BLaER1 treated with 17β-estradiol and CSF1 and Interleukin-3, amounts not matched to agents 10 nM and 100 nM (cell line): ENCODE measurements around the gene CD151.

ENCODE experiments used
- H3K27ac ChIP-seq, 11 experiments: shearing (Covaris generic); formaldehyde crosslinking; 2 replicates each; pipeline ENCODE4 v1.8.1; 2022
- H3K27me3 ChIP-seq, 11 experiments: shearing (Covaris generic); formaldehyde crosslinking; 2 replicates each; pipeline ENCODE4 v1.8.1; 2022
- H3K36me3 ChIP-seq, 11 experiments: shearing (Covaris generic); formaldehyde crosslinking; 2 replicates each; pipeline ENCODE4 v1.8.1; 2022
- H3K4me1 ChIP-seq, 10 experiments: shearing (Covaris generic); formaldehyde crosslinking; 2 replicates each; pipeline ENCODE4 v1.8.1; 2022
- H3K4me2 ChIP-seq, 11 experiments: shearing (Covaris generic); formaldehyde crosslinking; 2 replicates each; pipeline ENCODE4 v1.8.1; 2022
- H3K4me3 ChIP-seq, 10 experiments: shearing (Covaris generic); formaldehyde crosslinking; 2 replicates each; pipeline ENCODE4 v1.8.1; 2022
- H3K9ac ChIP-seq, 11 experiments: shearing (Covaris generic); formaldehyde crosslinking; 2 replicates each; pipeline ENCODE4 v1.8.1; 2022
- H3K9me3 ChIP-seq, 11 experiments: shearing (Covaris generic); formaldehyde crosslinking; replicated peaks in 1 of 11; 2 replicates each; pipeline ENCODE4 v1.8.1; 2022
- H4K20me1 ChIP-seq, 11 experiments: shearing (Covaris generic); formaldehyde crosslinking; 2 replicates each; pipeline ENCODE4 v1.8.1; 2022
- Cebpa-rat ChIP-seq, 11 experiments: shearing (Covaris generic); IDR thresholded peaks; 2 replicates each; pipeline ENCODE4 v1.8.1; 2022

The CD151 gene

GRCh38 chr11:850775-851763 is 18.3 kb downstream of the CD151 start:
- peaks cover 25 to 86% (median 66%) of the 10 kb centered on the region in 10 experiments for H3K4me1 ChIP-seq
- H3K4me2 ChIP-seq, result peak overlapping the region in 9 of 11 experiments; percentile 24 to 99 (median 97); a peak in 13 of 22 replicates
- H3K4me3 ChIP-seq, result no peak overlapping the region; a peak in 1 of 20 replicates
- H3K9ac ChIP-seq, result no peak overlapping the region
- H4K20me1 ChIP-seq, result peaks cover 58 to 99% (median 75%) of the 10 kb centered on the region in 11 experiments
- TF ChIP-seq Cebpa-rat (IDR thresholded peaks at IDR 0.05), result no peak
- no peaks in the 10 kb centered on the region for H3K9me3 ChIP-seq
- H3K27ac ChIP-seq, result no peak overlapping the region
- H3K36me3 ChIP-seq, result peaks cover 0 to 43% (median 0%) of the 10 kb centered on the region in 11 experiments; a peak in 4 of 22 replicates
- peaks cover 0 to 18% (median 0%) of the 10 kb centered on the region in 11 experiments; a peak in 10 of 22 replicates for H3K27me3 ChIP-seq

GRCh38 chr11:852762-853161 is 20.0 kb downstream of the CD151 start:
- H3K4me3 ChIP-seq, result no peak overlapping the region
- H3K4me2 ChIP-seq, result peak overlapping the region in 6 of 11 experiments; percentile 32 to 54 (median 50); a peak in 7 of 22 replicates
- H3K27ac ChIP-seq, result no peak overlapping the region
- H4K20me1 ChIP-seq, result peaks cover 51 to 100% (median 79%) of the 10 kb centered on the region in 11 experiments
- no peaks in the 10 kb centered on the region for H3K9me3 ChIP-seq
- H3K27me3 ChIP-seq, result peaks cover 0 to 18% (median 0%) of the 10 kb centered on the region in 11 experiments; a peak in 10 of 22 replicates
- peak overlapping the region in 2 of 11 experiments; percentile 8 to 26; a peak in 4 of 22 replicates for H3K9ac ChIP-seq
- peaks cover 16 to 89% (median 69%) of the 10 kb centered on the region in 10 experiments for H3K4me1 ChIP-seq
- no peak for TF ChIP-seq Cebpa-rat (IDR thresholded peaks at IDR 0.05)
- H3K36me3 ChIP-seq, result peaks cover 0 to 49% (median 0%) of the 10 kb centered on the region in 11 experiments; a peak in 4 of 22 replicates

GRCh38 chr11:853682-854448 is 21.1 kb downstream of the CD151 start:
- H3K4me1 ChIP-seq, result peaks cover 8 to 83% (median 59%) of the 10 kb centered on the region in 10 experiments
- no peak overlapping the region for H3K27ac ChIP-seq
- TF ChIP-seq Cebpa-rat (IDR thresholded peaks at IDR 0.05), result no peak

GRCh38 chr11:854601-855329 is 22.0 kb downstream of the CD151 start:
- Histone ChIP-seq H3K36me3 (peaks cover 0 to 56% (median 0%) of the 10 kb centered on the region in 11 experiments; a peak in 4 of 22 replicates), H3K27ac (no peak overlapping the region)

More at GRCh38 chr11:853682-854448, 21.1 kb downstream of the CD151 start:
- H3K36me3 ChIP-seq, result peaks cover 0 to 55% (median 0%) of the 10 kb centered on the region in 11 experiments; a peak in 4 of 22 replicates
- peaks cover 42 to 100% (median 75%) of the 10 kb centered on the region in 11 experiments for H4K20me1 ChIP-seq
- H3K4me3 ChIP-seq, result no peak overlapping the region
- peak overlapping the region in 7 of 11 experiments; percentile 4 to 54 (median 47); a peak in 12 of 22 replicates for H3K4me2 ChIP-seq
- H3K9ac ChIP-seq, result peak overlapping the region in 3 of 11 experiments; percentile 28 to 50 (median 32); a peak in 4 of 22 replicates
- H3K9me3 ChIP-seq, result no peaks in the 10 kb centered on the region
- peaks cover 0 to 13% (median 0%) of the 10 kb centered on the region in 11 experiments; a peak in 8 of 22 replicates for H3K27me3 ChIP-seq

GRCh38 chr11:855330-855674 is 22.6 kb downstream of the CD151 start:
- H3K9me3 ChIP-seq, result no peaks in the 10 kb centered on the region
- no peak overlapping the region for H3K4me3 ChIP-seq
- peaks cover 0 to 56% (median 0%) of the 10 kb centered on the region in 11 experiments; a peak in 4 of 22 replicates for H3K36me3 ChIP-seq
- no peak overlapping the region for H3K4me2 ChIP-seq
- peaks cover 0 to under 1% (median 0%) of the 10 kb centered on the region in 11 experiments; a peak in 2 of 22 replicates for H3K27me3 ChIP-seq
- peaks cover 34 to 100% (median 77%) of the 10 kb centered on the region in 11 experiments for H4K20me1 ChIP-seq
- H3K27ac ChIP-seq, result no peak overlapping the region
- TF ChIP-seq Cebpa-rat (IDR thresholded peaks at IDR 0.05), result no peak
- 0 out of 22 replicates have a peak overlapping the region, but pooled peaks of 1 of the 11 experiments have one; percentile 29 for H3K9ac ChIP-seq
- peaks cover 13 to 88% (median 64%) of the 10 kb centered on the region in 10 experiments; a peak in 19 of 20 replicates for H3K4me1 ChIP-seq

More at GRCh38 chr11:854601-855329, 22.0 kb downstream of the CD151 start:
- Histone ChIP-seq H3K27me3 (peaks cover 0 to 6% (median 0%) of the 10 kb centered on the region in 11 experiments; a peak in 7 of 22 replicates), H3K9ac (peak overlapping the region in 3 of 11 experiments; percentile 28 to 32 (median 29); a peak in 4 of 22 replicates), H3K4me2 (peak overlapping the region in 4 of 11 experiments; percentile 16 to 54 (median 54); a peak in 4 of 22 replicates), H3K4me3 (no peak overlapping the region), H4K20me1 (peaks cover 36 to 100% (median 77%) of the 10 kb centered on the region in 11 experiments), H3K9me3 (no peaks in the 10 kb centered on the region), H3K4me1 (peaks cover 12 to 87% (median 62%) of the 10 kb centered on the region in 10 experiments; a peak in 19 of 20 replicates)
- no peak for TF ChIP-seq Cebpa-rat (IDR thresholded peaks at IDR 0.05)

GRCh38 chr11:855796-856195 is 23.0 kb downstream of the CD151 start:
- H3K27ac ChIP-seq, result no peak overlapping the region
- H3K9ac ChIP-seq, result no peak overlapping the region
- peaks cover 13 to 88% (median 62%) of the 10 kb centered on the region in 10 experiments; a peak in 19 of 20 replicates for H3K4me1 ChIP-seq
- peak overlapping the region in 1 of 11 experiments; percentile 57; a peak in 3 of 22 replicates for H3K4me2 ChIP-seq
- peaks cover 30 to 100% (median 77%) of the 10 kb centered on the region in 11 experiments for H4K20me1 ChIP-seq
- no peaks in the 10 kb centered on the region for H3K27me3 ChIP-seq
- no peaks in the 10 kb centered on the region for H3K9me3 ChIP-seq
- H3K36me3 ChIP-seq, result peaks cover 0 to 56% (median 0%) of the 10 kb centered on the region in 11 experiments; a peak in 4 of 22 replicates
- H3K4me3 ChIP-seq, result no peak overlapping the region
- TF ChIP-seq Cebpa-rat (IDR thresholded peaks at IDR 0.05), result no peak

- peaks cover 13 to 86% (median 60%) of the 10 kb centered on the region in 10 experiments; a peak in 19 of 20 replicates for H3K4me1 ChIP-seq
- peaks cover 24 to 100% (median 77%) of the 10 kb centered on the region in 11 experiments; a peak in 21 of 22 replicates for H4K20me1 ChIP-seq
- H3K9me3 ChIP-seq, result no peaks in the 10 kb centered on the region
- TF ChIP-seq Cebpa-rat (IDR thresholded peaks at IDR 0.05), result no peak
- peaks cover 0 to 54% (median 0%) of the 10 kb centered on the region in 11 experiments; a peak in 4 of 22 replicates for H3K36me3 ChIP-seq
- peak overlapping the region in 1 of 11 experiments; percentile 37; a peak in 1 of 22 replicates for H3K9ac ChIP-seq
- no peak overlapping the region for H3K4me3 ChIP-seq
- no peaks in the 10 kb centered on the region for H3K27me3 ChIP-seq
- H3K27ac ChIP-seq, result no peak overlapping the region
- peak overlapping the region in 8 of 11 experiments; percentile 2 to 57 (median 46); a peak in 9 of 22 replicates for H3K4me2 ChIP-seq
Measured at GRCh38 chr11:856397-856796, 23.6 kb downstream of the CD151 start.
